Hypothalamus (tissue), 51 donors: Measurements from ENCODE around the gene OSBPL5.
"Not testable (repeated sequence)": the region's sequence is repeated elsewhere in the genome, so short reads cannot be mapped to it uniquely, and the experiment has no call there.

Experiments
- DNase-seq, 51 donors: peaks; one replicate each; lab custom pipeline; 2025; lab: John Stamatoyannopoulos, UW

The OSBPL5 gene

DNA sequence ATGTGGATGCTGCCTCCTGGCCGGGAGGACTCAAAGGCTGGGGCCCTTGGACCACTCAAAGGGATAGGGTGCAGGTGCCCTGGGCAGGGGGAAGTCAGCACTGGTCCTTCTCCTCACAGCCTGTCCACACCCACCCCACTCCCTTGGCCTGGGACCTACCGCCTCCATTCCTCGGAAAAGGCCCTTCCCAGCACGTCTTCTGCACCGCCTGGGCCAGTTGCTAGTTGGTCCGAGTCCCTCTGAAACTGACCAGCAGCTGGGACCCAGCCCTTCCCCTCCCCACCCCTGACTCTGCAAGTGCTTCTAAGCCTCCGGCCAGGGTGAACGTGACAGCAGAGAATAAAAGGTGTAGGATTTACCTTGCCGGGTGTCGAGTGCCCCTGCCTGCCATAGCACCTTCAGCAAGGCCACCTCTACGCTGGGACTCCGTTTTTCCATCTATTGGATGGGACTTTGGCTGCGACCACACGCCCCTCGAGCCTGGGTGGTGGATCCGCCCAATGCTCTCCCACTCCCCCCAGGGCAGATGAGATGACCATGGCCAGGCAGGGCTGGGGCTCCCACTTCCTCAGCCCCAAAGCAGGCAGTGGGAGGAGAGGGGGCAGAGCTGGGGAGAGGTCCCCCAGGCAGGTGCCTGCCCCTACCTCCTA is 37.3 kb downstream of the OSBPL5 start:
- DNase-seq = no peak

DNA sequence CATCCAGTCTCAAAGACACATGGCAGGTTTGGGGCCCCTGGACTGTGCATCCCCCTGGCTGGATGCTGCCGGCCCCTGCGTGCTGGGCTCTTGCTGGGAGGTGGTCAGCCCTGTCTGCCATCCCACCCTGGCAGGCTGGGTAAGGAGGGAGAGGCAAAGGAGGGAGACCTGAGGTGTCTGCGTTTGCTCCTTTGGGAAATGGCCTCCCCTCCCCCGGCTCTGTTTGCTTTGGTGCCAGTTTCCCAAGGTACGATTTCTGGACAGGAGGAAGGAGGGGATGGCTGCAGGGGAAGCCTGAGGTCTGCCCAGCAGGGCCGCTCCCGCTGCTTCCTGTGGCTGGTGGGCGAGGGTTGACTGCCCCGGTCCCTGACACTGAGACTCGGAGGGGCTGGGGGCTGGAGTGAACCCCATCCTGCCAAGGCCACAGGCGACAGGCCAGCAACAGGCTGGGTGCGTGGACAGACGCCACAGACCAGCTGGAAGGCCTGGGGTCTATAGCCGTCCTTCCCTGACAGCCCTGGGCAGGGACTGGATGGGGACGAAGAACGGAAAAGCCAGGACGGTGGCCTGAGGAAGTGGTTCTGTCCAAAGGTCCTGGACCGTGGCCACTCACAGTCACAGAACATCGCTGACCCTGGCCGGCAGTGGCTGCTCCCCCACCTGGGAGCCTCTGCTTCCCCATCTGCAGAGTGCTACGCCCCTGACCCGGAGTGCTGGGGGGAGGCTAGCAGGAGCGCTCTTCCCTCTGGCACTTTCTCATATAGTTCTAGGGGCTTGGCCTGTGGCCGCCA is 38.0 kb downstream of the OSBPL5 start:
- no peak for DNase-seq

DNA sequence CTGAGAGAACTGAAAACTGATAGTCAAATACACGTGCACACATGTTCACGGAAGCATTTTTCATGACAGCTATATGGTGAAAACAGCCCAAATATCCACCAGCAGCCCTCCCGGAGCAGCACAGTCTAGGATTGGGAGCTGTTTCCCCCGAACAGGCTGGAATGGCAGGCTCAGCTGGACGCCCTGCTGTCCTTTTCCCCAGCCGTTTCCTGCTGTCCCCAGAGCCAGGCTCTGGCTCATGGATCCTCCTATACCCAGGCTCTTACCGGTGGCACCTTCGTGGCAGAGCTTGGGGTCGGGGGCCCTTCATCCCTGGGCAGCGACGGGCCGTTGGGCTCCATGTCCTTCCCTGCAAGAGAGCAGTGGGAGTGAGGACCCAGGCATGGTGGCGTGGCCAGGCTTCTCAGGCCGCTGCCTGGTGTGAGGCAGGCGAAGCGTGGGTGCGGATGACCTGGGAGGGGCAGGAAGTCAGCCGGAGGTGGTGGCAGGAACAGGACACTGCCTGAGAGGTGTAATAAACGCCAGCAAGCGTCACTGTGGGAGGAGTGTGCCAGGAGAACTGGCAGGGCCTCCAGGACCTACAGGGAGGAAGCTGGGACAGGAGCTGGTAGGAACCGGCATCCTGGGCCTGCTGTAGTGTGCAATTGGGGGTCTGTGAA is 38.8 kb downstream of the OSBPL5 start:
- DNase-seq = no peak

DNA sequence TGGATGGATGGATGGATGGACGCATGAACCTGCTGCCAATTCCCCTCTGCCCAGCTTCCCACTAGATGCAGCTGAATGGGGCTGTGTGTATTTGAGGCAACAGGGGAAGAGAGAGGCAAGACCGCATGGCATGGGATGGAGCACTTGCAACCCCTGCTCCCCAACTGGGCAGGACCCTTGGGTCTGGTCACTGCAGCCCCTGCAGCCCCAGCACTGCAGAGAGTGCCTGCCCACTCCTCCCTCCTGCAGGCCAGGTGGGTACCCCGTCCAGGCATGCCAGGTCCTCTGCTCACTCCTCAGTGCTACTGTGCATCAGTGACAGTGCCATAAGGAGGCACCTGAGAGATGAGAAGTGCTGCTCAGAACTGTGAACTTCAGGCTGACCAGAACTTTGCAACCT is 40.3 kb downstream of the OSBPL5 start:
- DNase-seq = no peak

DNA sequence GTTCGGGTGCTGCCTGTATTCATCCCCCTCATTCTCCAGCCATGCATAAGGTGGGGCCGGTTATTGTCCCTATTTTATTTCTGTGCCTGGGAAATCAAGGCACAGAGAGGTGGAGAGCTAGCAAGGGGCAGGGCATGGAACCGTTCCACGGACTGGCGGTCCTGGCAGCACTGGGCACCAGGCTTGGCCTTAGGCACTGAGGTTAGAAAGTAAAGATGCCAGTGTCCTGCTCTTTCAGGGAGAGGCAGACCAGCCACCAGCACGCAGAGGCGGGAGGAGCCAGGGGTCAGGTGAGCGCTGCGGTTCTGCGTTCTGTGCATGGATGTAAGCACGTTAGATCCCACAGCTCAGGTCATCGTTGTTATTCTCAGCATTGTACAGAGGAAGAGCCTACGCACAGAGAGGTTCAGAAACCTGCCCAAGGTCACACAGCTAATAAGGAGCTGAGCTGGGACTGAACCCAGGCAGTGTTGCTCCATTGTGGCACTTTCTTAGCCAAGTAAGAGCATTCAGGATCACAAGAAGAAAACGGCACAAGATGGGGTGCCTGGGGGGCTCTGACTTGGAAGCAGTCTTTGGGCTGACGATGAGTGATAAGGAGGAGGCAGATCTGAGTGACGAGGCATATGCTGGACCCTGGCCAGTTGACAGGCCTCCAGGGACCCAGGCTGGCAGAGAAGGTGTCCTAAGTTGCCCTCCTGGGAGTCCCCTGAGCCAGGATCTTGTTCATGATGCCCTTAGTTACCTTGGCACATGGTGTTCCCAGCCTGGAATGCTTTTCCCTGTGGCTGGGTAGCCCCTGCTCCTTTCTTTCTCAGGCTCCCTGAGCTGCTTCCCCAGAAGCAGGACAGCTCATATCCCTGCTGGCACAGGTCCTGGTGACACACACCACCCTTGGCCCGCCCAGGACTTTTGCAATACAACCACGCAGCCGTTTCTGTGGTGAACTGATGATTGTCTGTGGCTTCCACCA is 41.1 kb downstream of the OSBPL5 start:
- peak in 19 of 51 donors; percentile 8 to 78 (median 49) for DNase-seq

DNA sequence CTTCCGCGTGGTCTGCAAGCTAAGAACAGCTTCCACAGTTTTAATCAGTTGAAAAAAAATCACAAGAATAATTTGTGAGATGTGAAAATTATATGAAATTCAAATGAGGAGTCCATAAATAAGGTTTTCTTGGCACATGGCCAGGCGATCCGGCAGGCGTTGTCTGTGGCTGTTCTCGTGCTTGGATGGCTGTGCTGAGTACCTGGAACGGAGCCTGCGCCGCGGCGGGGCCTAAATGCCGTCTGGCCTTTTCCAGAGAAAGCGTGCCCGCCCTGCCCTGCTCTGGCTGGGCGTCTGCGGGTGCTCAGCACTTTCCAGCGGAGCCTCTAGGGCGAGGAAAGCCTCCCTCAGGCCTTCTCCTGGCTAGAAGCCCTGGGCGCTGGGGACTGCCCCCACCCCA is 41.8 kb downstream of the OSBPL5 start:
- DNase-seq = peak in 35 of 51 donors; percentile 16 to 64 (median 45)

DNA sequence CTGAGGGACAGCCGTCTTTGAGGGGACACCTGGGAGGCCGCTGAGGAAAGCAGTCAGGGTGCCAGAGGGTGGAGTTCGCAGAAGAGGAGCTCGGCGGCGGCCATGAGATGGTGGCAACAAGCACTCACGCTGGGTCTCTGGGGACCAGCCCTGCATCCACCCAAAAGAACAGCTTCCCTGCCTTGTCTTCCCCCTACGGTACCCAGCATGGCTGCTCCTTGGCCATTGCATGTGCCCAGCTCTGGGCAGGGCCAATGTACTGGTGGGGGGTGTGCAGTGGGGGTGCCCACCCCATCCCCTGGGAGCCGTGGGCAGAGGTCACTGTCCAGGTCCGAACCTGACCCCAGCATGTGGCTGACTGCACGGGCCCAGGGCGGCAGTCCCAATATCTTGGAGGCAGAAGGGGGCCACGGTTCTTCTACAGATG is 42.3 kb downstream of the OSBPL5 start:
- no peak for DNase-seq

DNA sequence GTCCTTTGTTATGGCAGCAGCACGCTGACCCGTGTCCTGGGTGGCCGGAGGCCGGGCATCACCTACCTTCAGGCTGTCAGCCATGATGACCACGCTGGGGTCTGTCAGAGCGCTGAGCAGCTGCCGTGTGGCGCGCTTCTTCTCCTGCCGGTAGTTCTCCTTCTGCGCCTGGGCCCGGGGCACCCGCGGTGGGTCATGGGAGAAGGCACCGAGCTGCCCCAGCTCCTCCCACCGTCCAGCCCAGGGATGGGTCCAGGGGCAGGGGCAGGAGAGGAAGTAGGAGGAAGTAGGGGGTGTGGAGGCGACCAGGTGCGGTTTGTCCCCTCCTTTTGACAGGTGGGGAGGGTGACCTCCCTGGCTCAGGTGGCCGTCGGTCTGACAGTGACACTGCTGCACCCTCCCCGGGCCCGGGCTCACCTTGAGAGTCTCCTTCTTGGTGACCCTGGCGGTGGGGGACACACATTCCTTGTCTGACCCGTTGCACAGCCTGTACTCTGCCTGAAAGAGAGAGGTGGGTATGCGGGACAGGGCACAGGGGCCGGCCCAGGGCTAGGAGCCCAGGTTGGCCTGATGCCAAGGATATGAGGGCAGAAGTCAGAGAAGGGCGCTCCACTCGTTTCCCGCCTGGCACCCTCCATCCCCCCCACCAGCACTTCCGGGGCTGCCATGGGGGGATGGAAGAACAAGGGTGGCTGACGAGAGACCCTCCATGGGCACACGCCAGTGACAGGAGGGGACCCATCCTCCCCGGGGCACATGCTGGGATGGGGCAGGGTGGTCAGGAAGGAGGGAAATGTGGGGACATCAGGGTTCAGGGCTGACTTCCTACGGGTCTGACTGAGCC is 43.0 kb downstream of the OSBPL5 start:
- DNase-seq = no peak

DNA sequence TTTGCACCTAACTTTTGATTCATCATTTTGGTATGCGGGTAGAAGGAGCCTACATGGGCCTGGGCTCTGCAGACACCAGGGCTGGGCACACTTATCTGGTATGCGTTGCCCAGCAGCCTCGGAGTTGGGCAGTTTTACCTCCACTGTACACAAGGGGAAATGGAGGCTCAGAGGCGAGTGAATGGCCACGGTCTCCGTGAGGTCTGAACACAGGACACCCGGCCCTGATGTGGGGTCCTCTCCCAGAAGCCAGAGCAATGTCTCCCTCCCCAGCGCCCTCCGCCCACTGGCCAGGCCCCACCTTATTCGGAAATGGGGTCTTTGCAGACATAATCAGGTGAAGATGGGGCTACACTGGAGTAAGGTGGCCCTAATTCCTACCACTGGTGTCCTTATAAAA is 43.7 kb downstream of the OSBPL5 start:
- DNase-seq = no peak

DNA sequence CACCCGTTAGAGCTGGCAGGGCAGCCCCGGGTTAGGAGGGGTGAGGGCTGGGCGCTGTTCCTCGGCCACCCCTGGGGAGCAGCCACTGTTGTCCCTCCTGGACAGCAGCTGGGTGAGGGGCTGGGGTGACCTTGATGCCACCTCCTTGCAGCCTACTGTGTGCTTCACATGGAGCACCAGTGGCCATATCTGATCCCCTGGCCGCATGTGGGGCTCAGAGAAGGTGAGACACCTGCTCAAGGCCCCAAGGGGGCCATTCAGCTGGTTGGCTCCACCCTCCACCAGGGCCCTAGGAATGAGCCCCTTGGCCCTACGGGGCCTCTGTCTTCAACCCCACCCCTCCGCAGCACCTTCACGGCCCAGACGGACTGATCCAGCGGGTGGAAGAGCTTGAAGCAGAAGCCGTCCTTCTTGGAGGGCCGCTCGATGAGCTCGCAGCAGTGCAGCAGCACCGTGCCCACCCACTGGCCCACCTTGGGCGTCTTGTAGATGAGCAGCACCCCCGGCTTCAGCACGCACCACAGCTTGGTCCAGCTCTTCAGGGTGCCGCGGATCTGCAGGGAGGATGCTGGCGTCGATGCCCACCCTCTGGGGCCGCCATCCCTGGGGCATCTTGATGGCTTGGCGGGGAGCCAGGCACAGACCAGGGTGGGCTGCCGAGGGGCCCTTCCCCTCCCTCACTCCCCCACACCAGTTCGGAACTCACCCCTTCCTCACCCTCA is 44.9 kb downstream of the OSBPL5 start:
- no peak for DNase-seq

DNA sequence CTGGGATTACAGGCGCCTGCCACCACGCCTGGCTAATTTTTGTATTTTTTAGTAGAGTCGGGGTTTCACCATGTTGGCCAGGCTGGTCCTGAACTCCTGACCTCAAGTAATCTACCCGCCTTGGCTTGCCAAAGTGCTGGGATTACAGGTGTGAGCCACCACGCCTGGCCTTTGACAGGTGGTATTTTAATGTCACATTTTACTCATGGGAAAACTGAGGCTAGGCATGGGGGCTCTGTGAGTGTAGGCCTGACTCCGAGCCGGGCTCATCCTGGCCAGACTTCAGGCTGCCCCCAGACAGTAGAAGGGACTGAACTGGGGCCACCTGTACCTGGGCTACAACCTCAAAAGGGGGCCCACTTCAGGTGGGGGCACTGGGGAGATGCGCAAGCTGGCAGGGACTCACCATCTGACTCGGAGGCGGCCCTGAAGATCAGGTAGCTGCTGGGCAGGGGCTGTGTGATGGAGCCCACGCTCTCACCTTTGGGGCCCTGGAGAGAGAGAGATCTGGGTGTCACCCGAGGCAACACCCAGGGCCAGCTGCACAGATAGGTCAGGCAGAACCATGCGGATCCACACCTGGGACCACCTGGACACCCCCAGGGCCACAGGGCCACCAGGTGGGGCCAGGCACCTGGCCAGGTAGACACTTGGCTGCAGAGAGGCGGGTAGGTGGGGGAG is 45.8 kb downstream of the OSBPL5 start:
- no peak for DNase-seq

DNA sequence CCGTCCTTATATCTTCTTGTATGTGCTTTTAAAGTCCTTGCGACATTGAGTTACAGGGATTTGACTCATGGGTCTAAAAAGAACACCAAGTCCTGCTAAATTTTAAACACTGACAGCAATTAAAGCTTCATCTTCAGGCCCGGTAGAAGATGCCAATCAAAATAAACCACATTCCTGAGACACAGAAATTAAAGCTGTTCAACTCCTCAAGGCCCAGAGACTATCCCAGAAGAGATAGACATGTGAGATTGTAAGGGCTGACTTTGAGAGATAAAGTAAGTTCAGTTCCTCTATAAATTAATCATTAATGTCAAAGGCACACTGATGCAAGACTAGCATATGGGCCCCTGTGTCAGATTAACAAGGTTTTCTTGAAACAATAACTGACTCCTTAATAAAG is 49.8 kb downstream of the OSBPL5 start:
- no peak for DNase-seq

DNA sequence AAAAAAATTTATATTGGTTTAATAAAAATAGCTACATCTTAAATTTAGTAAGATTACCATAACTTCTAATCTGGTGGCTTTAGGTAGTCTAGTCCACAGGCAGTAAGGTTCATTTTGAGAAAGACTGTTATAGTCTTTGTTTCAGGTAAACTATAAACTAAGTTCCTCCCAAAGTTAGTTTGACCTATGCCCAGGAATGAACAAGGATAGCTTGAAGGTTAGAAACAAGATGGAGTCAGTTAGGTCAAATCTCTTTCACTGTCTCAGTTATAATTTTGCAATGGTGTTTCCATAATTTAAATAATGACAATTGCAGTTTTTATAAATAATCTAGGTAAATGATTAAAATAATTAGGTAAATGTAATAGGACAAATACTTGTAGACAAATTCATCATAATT is 51.4 kb downstream of the OSBPL5 start:
- not testable (repeated sequence) for DNase-seq

DNA sequence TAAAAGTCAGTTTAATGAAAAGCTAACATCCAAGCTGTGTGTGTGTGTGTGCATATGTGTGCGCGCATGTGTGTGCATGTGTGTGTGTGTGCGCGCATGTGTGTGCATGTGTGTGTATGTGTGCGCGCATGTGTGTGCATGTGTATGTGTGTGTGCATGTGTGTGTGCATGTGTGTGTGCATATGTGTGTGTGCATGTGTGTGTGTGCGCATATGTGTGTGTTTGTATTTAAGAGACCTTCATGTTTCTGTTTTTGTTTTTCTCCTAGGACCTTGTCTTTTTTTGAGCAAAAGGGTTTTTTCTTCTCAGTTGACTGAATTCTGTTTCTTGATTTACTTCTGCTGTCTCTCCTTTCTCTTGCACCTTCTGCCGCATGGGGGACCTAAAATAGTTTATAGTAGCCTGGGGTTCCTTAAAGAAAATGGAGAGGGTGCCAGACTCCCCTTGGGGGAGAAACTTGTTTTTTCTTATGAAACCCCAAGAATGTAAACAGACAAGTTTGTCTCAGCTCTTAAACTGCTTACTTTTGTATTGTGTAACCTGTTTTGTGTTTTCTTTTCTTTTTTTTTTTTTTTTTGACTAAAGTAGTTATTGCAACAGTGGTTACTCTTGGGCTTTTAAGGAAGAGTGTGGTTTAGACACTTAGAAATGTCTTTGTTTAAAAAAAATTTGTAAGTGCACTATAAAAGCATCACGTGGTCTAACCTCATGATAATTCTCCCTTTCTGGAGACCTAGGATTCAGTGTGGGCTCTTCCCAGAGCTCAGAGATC is 53.0 kb downstream of the OSBPL5 start:
- no peak for DNase-seq

DNA sequence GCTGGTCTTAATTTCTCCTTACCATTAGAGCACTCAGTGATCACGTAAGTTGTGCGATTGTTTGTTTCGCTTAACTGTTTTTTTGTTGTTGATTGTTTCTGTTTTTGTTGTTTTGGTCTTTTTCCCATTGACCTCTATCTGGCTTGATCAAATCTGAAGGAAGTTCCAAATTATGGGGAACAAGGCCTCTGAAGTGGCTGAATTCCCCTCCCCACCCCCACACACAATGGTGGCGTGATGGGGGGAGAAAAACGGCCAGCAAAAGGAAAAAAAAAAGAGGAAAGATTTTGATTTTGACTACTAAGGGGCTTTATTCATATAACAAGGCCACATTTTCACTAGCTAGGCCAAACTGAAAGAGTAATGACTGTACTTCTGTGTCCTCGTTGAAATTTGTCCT is 53.6 kb downstream of the OSBPL5 start:
- DNase-seq = no peak

DNA sequence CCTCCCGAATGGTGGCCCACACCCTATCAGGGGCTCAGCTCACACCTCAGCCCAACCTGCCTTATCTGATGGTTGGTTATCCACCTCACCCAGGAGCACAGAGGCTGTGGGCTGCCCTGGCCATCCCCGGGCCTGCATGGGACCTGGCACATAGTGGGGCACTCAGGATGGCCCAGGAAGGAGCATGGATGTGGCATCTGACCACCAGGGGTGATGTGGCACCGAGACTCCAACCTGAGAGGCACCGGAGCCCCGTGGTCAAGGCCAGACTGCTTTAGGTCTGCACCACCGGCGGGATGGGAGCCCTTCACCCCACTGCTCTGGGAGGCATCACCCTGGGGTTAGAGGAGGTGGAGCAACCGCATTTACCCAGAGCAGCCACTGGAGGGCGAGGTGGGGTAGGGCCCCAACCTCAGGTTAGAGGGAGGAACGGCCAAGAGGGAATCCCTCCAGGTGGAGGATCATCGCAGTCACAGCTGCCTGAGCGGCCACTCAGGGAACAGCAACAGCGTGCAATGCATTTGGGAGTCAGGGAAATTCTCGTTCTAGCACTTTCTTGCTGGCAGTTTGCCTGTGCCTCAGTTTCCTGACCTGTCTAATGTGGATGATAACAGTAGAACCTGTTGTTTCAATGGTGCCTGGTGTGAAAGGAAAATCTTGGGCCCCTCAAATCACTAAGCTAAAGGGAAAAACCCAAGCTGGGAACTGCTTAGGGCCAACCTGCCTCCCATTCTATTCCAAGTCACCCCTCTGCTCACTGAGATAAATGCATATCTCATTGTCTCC is 55.0 kb downstream of the OSBPL5 start:
- DNase-seq = peak in 1 of 51 donors; percentile 13

DNA sequence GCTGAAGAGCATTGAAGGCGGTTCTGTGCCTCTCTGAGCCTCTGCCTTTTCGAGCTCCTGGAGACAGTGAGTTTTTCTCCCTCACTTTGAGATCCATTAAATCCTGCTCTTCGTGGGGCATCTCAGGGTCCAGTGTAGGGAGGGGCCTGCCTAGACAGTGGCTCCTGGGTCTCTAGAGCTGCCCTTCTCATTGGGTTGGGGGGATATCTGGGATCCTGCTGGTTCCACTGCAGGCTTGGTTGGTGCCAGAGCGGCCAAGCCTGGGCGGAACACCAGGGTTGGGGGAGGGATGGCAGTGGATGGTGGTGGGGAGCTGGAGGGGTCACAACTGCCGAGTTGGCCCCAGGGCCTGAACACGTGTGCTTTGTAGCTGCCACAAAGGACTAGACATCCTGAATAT is 55.7 kb downstream of the OSBPL5 start:
- no peak for DNase-seq
